Gastroesophageal sphincter (tissue), 3 donors: ENCODE measurements around the gene ENTPD1.

ENCODE experiments used
- POLR2A ChIP-seq, 2 donors: fragments of 450-650 bp; IDR thresholded peaks; one replicate each; pipeline ENCODE4 v1.6.1; 2017; ENCODE audit warnings: antibody characterized with exemption in 2 of 2, mild to moderate bottlenecking in 2 of 2, moderate library complexity in 1 of 2
- TF ChIP-seq, protein P1 (sequence below), 4 experiments: fragments of 200-600 bp in 2 of 4; fragments of 450-650 bp in 2 of 4; sonication (generic) in 1 of 4; IDR thresholded peaks; one replicate each; pipeline ENCODE4 v1.5.1; 2017 to 2019; ENCODE audit warnings: antibody characterized with exemption in 4 of 4, mild to moderate bottlenecking in 2 of 4, moderate library complexity in 2 of 4

DNA sequence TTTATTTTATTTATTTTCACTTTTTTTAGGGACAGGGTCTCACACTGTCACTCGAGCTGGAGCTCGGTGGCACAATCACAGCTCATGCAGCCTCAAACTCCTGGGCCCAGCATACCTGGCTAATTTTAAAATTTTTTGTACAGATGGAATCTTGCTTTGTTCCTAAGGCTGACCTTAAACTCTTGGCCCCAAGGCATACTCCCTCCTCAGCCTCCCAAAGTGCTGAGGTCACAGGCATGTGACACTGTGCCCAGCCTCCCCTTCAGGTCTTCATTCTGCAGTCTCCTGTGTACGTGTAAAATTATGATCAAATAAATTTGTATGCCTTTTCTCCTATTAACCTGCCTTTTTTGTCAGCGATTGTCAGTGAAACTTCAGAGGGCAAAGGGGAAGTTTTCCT is 44.5 kb upstream of the ENTPD1 start:
- TF ChIP-seq, protein P1, sequence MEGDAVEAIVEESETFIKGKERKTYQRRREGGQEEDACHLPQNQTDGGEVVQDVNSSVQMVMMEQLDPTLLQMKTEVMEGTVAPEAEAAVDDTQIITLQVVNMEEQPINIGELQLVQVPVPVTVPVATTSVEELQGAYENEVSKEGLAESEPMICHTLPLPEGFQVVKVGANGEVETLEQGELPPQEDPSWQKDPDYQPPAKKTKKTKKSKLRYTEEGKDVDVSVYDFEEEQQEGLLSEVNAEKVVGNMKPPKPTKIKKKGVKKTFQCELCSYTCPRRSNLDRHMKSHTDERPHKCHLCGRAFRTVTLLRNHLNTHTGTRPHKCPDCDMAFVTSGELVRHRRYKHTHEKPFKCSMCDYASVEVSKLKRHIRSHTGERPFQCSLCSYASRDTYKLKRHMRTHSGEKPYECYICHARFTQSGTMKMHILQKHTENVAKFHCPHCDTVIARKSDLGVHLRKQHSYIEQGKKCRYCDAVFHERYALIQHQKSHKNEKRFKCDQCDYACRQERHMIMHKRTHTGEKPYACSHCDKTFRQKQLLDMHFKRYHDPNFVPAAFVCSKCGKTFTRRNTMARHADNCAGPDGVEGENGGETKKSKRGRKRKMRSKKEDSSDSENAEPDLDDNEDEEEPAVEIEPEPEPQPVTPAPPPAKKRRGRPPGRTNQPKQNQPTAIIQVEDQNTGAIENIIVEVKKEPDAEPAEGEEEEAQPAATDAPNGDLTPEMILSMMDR (IDR thresholded peaks at IDR 0.05): no peak
- no peak for TF ChIP-seq POLR2A (IDR thresholded peaks at IDR 0.05)
